K562 (cell line): ENCODE measurements around the gene SERINC3. TPM values are rescaled to one million over a fixed set of nuclear protein-coding genes. Genes with fewer than 3 reads are reported as not detected.

ENCODE experiments used
- ATAC-seq: fragments of 200-7000 bp; cut with Tn5 transposase; 3 replicates; pipeline ENCODE4 v1.9.1; 2020; ENCODE audit warnings: moderate library complexity
- BruUV-seq: library from RNA; stranded (reverse); fragments of 400-500 nt; replicated peaks from 2 replicates; lab custom pipeline; 2021; lab: Mats Ljungman, UMichigan
- CTCF ChIA-PET: fragments of 300-600 bp; formaldehyde crosslinking; extraction: SDS; loops from one replicate; lab custom pipeline; 2021; ENCODE audit warnings: low intra/inter-chr PET ratio; lab: Yijun Ruan, JAX
- POLR2A ChIA-PET: fragments of 300-600, 350-650 bp; sonication (Branson Sonifier 250); formaldehyde crosslinking; extraction: SDS; loops from one replicate; lab custom pipeline; 2021; ENCODE audit warnings: antibody characterized with exemption, inconsistent platforms; lab: Yijun Ruan, JAX
- DNase-seq, 4 experiments: peaks; one replicate each; pipeline versions ENCODE4 v3.0.0 to v3.0.0-alpha.2; 2011 to 2018; ENCODE audit warnings: low spot score in 3 of 4, mixed read lengths in 3 of 4; ENCODE audit errors: extremely low read depth in 1 of 4
- FAIRE-seq: peaks from 2 replicates; lab custom pipeline; 2011; peaks lifted over from hg19 to GRCh38; lab: Jason Lieb, UNC
- H2AFZ ChIP-seq: 2 replicates; pipeline ENCODE4 v1.6.0; 2011; ENCODE audit warnings: low read depth, low read length, control low read depth, inconsistent platforms
- H3K27ac ChIP-seq: fragments of 200-600 bp; 3 replicates; pipeline ENCODE4 v1.8.0; 2011; ENCODE audit warnings: low read depth, mild to moderate bottlenecking, control low read depth, inconsistent platforms, low read length, moderate library complexity, mixed read lengths; ENCODE audit errors: extremely low read depth
- H3K27me3 ChIP-seq, 2 experiments: fragments of 300-600 bp in 1 of 2; 2 replicates in 1 of 2; 3 replicates in 1 of 2; pipeline versions ENCODE4 v1.6.0 to v1.8.0; 2011; ENCODE audit warnings: inconsistent platforms in 2 of 2, low read length in 2 of 2, mild to moderate bottlenecking in 1 of 2, mixed read lengths in 1 of 2, moderate library complexity in 1 of 2; ENCODE audit not compliant: control insufficient read depth in 2 of 2, insufficient read depth in 2 of 2
- H3K36me3 ChIP-seq: fragments of 300-600 bp; 3 replicates; pipeline ENCODE4 v1.8.0; 2011; ENCODE audit warnings: mild to moderate bottlenecking, low read length, inconsistent platforms; ENCODE audit not compliant: control insufficient read depth, insufficient read depth
- H3K4me1 ChIP-seq, 2 experiments: fragments of 200-600 bp in 1 of 2; replicated peaks in 1 of 2; 2 replicates in 1 of 2; 3 replicates in 1 of 2; pipeline versions ENCODE4 v1.5.1 to v1.8.0; 2011; ENCODE audit warnings: inconsistent platforms in 2 of 2, low read length in 2 of 2, mild to moderate bottlenecking in 1 of 2, mixed read lengths in 1 of 2, moderate library complexity in 1 of 2; ENCODE audit not compliant: control insufficient read depth in 2 of 2, insufficient read depth in 2 of 2
- H3K4me2 ChIP-seq: 2 replicates; pipeline ENCODE4 v1.6.1; 2011; ENCODE audit warnings: low read length, control low read depth, inconsistent platforms, mixed read lengths; ENCODE audit not compliant: insufficient read depth
- H3K4me3 ChIP-seq: fragments of 200-600 bp; sonication (generic), shearing (Covaris generic); 2 replicates; pipeline ENCODE4 v1.5.1; 2016; ENCODE audit warnings: control low read depth, inconsistent platforms
- H3K79me2 ChIP-seq: fragments of 200-600 bp; 3 replicates; pipeline ENCODE4 v1.8.0; 2011; ENCODE audit warnings: low read length, inconsistent platforms; ENCODE audit not compliant: control insufficient read depth, insufficient read depth
- H3K9ac ChIP-seq, 2 experiments: 2 replicates each; pipeline versions ENCODE4 v1.6.0 to v1.6.1; 2011; ENCODE audit warnings: low read depth in 2 of 2, low read length in 2 of 2, control low read depth in 1 of 2, inconsistent platforms in 1 of 2, mild to moderate bottlenecking in 1 of 2, mixed read lengths in 1 of 2; ENCODE audit not compliant: insufficient read depth in 1 of 2
- H3K9me1 ChIP-seq: one replicate; pipeline ENCODE4 v1.6.0; 2011; ENCODE audit warnings: inconsistent platforms, mild to moderate bottlenecking, low read length, moderate library complexity; ENCODE audit not compliant: control insufficient read depth, insufficient read depth
- H3K9me3 ChIP-seq: replicated peaks from 2 replicates; pipeline ENCODE4 v1.5.1; 2011; ENCODE audit warnings: low read depth, low read length, inconsistent platforms; ENCODE audit not compliant: control insufficient read depth, insufficient read depth
- H4K20me1 ChIP-seq: replicated peaks from 2 replicates; pipeline ENCODE4 v1.6.1; 2011; ENCODE audit warnings: low read length, inconsistent platforms, mixed read lengths; ENCODE audit not compliant: control insufficient read depth, insufficient read depth
- ARID1B ChIP-seq: fragments of 450-650 bp; IDR thresholded peaks from 2 replicates; pipeline ENCODE4 v1.6.1; 2016; ENCODE audit warnings: antibody characterized with exemption, mild to moderate bottlenecking, inconsistent platforms
- FOSL1 ChIP-seq: fragments of 200-800 bp; sonication (Bioruptor generic); conservative IDR thresholded peaks from 2 replicates; pipeline ENCODE4 v1.6.1; 2016; ENCODE audit warnings: missing genetic modification characterization, missing compliant biosample characterization
- KDM2B ChIP-seq: fragments of 250-450 bp; sonication (Bioruptor Pico); IDR thresholded peaks from 2 replicates; pipeline ENCODE4 v1.8.0; 2021; ENCODE audit warnings: mild to moderate bottlenecking, moderate library complexity
- NFIC ChIP-seq: fragments of 450-650 bp; IDR thresholded peaks from 2 replicates; pipeline ENCODE4 v1.6.1; 2017; ENCODE audit warnings: mild to moderate bottlenecking, inconsistent platforms
- PTBP1 ChIP-seq: fragments of 200-400 bp; formaldehyde crosslinking; IDR thresholded peaks from 2 replicates; pipeline ENCODE4 v1.6.1; 2017; ENCODE audit warnings: low read depth, low read length
- SMARCA4 ChIP-seq: fragments of 450-650 bp; IDR thresholded peaks from 2 replicates; pipeline ENCODE4 v1.6.1; 2016
- ZNF644 ChIP-seq: fragments of 200-800 bp; sonication (Bioruptor generic); IDR thresholded peaks from 2 replicates; pipeline ENCODE4 v1.6.1; 2016; ENCODE audit warnings: low read depth, missing genetic modification characterization, missing compliant biosample characterization
- WGBS: fragments of 100-300 bp; shearing (Covaris generic); methylation state at CpG from one replicate; pipeline ENCODE4 v1.1.6; 2016; ENCODE audit warnings: low coverage, mixed read lengths; ENCODE audit not compliant: insufficient coverage; ENCODE audit errors: missing lambda C conversion rate; 5-methylcytosine and 5-hydroxymethylcytosine counted together
- in situ Hi-C: fragments of 300-500 bp; cut with MboI; formaldehyde crosslinking; loops from 4 replicates; pipeline ENCODE4 v1.15.0; 2018; ENCODE audit warnings: inconsistent platforms, mixed read lengths
- intact Hi-C: fragments of 100-400 bp; cut with micrococcal nuclease; formaldehyde crosslinking; loops from 2 replicates; pipeline ENCODE4 v1.14.2; 2022
- polyA plus RNA-seq, 8 experiments: library from polyadenylated mRNA; depleted of rRNA in 4 of 8; stranded (reverse) in 5 of 8; unstranded in 3 of 8; fragments of >200 nt; fragmentation: Nextera tagmentation in 2 of 8; fragmentation: Illumina TruSeq in 1 of 8; extraction: Ambion mirVana in 2 of 8; extraction: Trizol in 1 of 8; gene quantifications; 2 replicates each; pipeline versions ENCODE4 v1.2.1 to v1.2.3, GENCODE V29; 2011 to 2014; ENCODE audit warnings: inconsistent platforms in 1 of 8, missing spikeins in 1 of 8
- total RNA-seq, 7 experiments: library from RNA; depleted of rRNA in 6 of 7; stranded (reverse); fragments of >200 nt in 6 of 7; fragmentation: Illumina TruSeq in 2 of 7; extraction: Trizol in 2 of 7; gene quantifications; 2 replicates each; pipeline versions ENCODE4 v1.2.1 to v1.2.3, GENCODE V29; 2011 to 2021; ENCODE audit warnings: low replicate concordance in 1 of 7
- TF ChIP-seq, protein P1 (sequence below): fragments of 450-650 bp; conservative IDR thresholded peaks from 2 replicates; pipeline ENCODE4 v1.6.1; 2016; ENCODE audit warnings: missing genetic modification characterization, low read depth, mild to moderate bottlenecking, missing compliant biosample characterization, moderate library complexity
- TF ChIP-seq, protein P2 (sequence below): fragments of 450-650 bp; IDR thresholded peaks from 2 replicates; pipeline ENCODE4 v1.6.1; 2016; ENCODE audit warnings: mild to moderate bottlenecking
- TF ChIP-seq, protein P3 (sequence below): fragments of 250-450 bp; sonication (Bioruptor Pico); IDR thresholded peaks from 2 replicates; pipeline ENCODE4 v1.5.0; 2022; ENCODE audit warnings: mild to moderate bottlenecking

The SERINC3 gene
- total and polyA plus RNA-seq, 9 of the 15 experiments (the other 6 are each of a cell fraction or from before 2014, with no cell fraction given), result 24.7 to 107 (median 48.8) TPM

DNA sequence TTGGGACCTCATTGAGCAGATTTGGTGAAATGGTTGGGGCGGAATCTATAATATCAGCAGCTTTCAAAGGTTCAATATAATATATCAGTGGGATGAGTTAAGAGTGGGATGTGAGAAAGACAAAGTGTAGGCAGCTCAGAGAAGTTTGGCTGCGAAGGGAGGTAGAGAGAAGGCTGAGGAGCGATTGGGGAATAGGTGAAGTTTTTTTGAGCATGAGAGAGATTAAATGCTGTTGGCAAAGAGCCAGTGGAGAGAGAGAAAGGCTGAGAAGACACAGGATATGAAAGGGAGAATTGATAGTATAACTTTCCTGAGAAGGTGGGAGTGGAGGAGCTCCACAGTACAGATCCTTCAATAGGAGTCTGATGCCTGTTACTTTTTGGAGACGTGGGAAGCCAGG is 12.1 kb upstream of the SERINC3 start:
- no peak overlapping the region for H3K4me3 ChIP-seq
- no peaks in the 10 kb centered on the region for H3K9me3 ChIP-seq
- BruUV-seq, result no TSS peak
- CTCF ChIA-PET, result interaction anchor here (0.6 kb wide), 1 partner anchor 15 kb away, joined by 3 read pairs; no protein-coding TSS in a partner anchor
- ATAC-seq, result no peak
- no peak overlapping the region for H3K27ac ChIP-seq
- no peaks in the 10 kb centered on the region for H3K9me1 ChIP-seq
- peak in 2 of 4 experiments; percentile 13 to 51 for DNase-seq
- in situ Hi-C loops, result no loop called here
- POLR2A ChIA-PET, result no interaction called here
- TF ChIP-seq KDM2B (CRISPR knock-in tag) (no peak), NFIC (peak; percentile 92), ZNF644 (tag) (no peak)
- TF ChIP-seq, protein P1, sequence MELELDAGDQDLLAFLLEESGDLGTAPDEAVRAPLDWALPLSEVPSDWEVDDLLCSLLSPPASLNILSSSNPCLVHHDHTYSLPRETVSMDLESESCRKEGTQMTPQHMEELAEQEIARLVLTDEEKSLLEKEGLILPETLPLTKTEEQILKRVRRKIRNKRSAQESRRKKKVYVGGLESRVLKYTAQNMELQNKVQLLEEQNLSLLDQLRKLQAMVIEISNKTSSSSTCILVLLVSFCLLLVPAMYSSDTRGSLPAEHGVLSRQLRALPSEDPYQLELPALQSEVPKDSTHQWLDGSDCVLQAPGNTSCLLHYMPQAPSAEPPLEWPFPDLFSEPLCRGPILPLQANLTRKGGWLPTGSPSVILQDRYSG (tag), result no peak
- H3K79me2 ChIP-seq, result no peaks in the 10 kb centered on the region
- H3K9ac ChIP-seq, result no peak overlapping the region
- no peaks in the 10 kb centered on the region for H3K27me3 ChIP-seq
- H3K4me2 ChIP-seq, result no peak overlapping the region
- intact Hi-C loops, result no loop called here
- WGBS, result 27% methylated on average over 4 of the region's 4 CpGs
- peaks cover 10% of the 10 kb centered on the region in 2 experiments; a peak in 4 of 5 replicates for H3K4me1 ChIP-seq
- H2AFZ ChIP-seq, result no peak overlapping the region
- H3K36me3 ChIP-seq, result no peaks in the 10 kb centered on the region
- FAIRE-seq, result no peak
- no peaks in the 10 kb centered on the region for H4K20me1 ChIP-seq

DNA sequence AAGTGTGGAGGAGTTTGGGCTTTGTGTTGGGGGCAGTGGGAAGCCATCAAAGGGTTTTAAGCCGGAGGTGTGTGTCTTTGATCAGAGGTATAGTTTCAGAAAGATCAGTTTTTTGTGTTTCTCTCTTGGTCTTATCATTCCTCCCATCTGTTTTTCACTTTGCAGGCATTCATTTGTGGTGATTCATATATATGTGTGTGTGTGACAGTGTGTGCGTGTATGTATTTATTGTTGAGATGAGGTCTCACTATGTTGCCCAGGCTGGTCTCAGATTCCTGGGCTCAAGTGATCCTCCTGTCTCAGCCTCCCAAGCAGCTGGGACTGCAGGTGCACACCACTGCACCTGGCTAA is 11.1 kb upstream of the SERINC3 start:
- Histone ChIP-seq H3K27me3 (no peaks in the 10 kb centered on the region), H2AFZ (no peak overlapping the region), H4K20me1 (no peaks in the 10 kb centered on the region), H3K36me3 (no peaks in the 10 kb centered on the region), H3K4me3 (no peak overlapping the region), H3K27ac (no peak overlapping the region), H3K9ac (no peak overlapping the region), H3K4me2 (0 out of 2 replicates have a peak overlapping the region, but pooled peaks have one; percentile 29), H3K4me1 (peaks cover 10% of the 10 kb centered on the region in 2 experiments; a peak in 4 of 5 replicates), H3K79me2 (no peaks in the 10 kb centered on the region), H3K9me3 (no peaks in the 10 kb centered on the region), H3K9me1 (no peaks in the 10 kb centered on the region)
- CTCF ChIA-PET, result interaction anchor here (2.2 kb wide), 1 partner anchor 77 kb away, joined by 20 read pairs; no protein-coding TSS in a partner anchor
- intact Hi-C loops, result no loop called here
- WGBS, result 22% methylated on average over 2 of the region's 2 CpGs
- DNase-seq (peak in 1 of 4 experiments; percentile 25), FAIRE-seq (no peak), ATAC-seq (no peak)
- BruUV-seq, result no TSS peak
- POLR2A ChIA-PET, result interaction anchor here (0.6 kb wide), 1 partner anchor 211 kb away, joined by 3 read pairs; no protein-coding TSS in a partner anchor
- in situ Hi-C loops, result no loop called here
- TF ChIP-seq SMARCA4 (peak; percentile 37; the same call in 1 of the 2 replicates), FOSL1 (tag) (peak; percentile 87), PTBP1 (no peak), ARID1B (peak; percentile 69)
- TF ChIP-seq, protein P2, sequence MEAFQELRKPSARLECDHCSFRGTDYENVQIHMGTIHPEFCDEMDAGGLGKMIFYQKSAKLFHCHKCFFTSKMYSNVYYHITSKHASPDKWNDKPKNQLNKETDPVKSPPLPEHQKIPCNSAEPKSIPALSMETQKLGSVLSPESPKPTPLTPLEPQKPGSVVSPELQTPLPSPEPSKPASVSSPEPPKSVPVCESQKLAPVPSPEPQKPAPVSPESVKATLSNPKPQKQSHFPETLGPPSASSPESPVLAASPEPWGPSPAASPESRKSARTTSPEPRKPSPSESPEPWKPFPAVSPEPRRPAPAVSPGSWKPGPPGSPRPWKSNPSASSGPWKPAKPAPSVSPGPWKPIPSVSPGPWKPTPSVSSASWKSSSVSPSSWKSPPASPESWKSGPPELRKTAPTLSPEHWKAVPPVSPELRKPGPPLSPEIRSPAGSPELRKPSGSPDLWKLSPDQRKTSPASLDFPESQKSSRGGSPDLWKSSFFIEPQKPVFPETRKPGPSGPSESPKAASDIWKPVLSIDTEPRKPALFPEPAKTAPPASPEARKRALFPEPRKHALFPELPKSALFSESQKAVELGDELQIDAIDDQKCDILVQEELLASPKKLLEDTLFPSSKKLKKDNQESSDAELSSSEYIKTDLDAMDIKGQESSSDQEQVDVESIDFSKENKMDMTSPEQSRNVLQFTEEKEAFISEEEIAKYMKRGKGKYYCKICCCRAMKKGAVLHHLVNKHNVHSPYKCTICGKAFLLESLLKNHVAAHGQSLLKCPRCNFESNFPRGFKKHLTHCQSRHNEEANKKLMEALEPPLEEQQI, result no peak
- TF ChIP-seq, protein P3, sequence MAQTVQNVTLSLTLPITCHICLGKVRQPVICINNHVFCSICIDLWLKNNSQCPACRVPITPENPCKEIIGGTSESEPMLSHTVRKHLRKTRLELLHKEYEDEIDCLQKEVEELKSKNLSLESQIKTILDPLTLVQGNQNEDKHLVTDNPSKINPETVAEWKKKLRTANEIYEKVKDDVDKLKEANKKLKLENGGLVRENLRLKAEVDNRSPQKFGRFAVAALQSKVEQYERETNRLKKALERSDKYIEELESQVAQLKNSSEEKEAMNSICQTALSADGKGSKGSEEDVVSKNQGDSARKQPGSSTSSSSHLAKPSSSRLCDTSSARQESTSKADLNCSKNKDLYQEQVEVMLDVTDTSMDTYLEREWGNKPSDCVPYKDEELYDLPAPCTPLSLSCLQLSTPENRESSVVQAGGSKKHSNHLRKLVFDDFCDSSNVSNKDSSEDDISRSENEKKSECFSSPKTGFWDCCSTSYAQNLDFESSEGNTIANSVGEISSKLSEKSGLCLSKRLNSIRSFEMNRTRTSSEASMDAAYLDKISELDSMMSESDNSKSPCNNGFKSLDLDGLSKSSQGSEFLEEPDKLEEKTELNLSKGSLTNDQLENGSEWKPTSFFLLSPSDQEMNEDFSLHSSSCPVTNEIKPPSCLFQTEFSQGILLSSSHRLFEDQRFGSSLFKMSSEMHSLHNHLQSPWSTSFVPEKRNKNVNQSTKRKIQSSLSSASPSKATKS (CRISPR knock-in tag), result no peak
